HEK293 (cell line): Measurements from ENCODE around the gene BTRC.

Experiments used
- CTCF ChIP-seq: fragments of 450-650 bp; formaldehyde crosslinking; IDR thresholded peaks from 2 replicates; pipeline ENCODE4 v1.5.1; 2016; ENCODE audit warnings: missing biosample characterization, missing genetic modification characterization
- EGR2 ChIP-seq: fragments of 450-650 bp; formaldehyde crosslinking; IDR thresholded peaks from 2 replicates; pipeline ENCODE4 v1.5.1; 2016; ENCODE audit warnings: low read depth, missing biosample characterization, missing genetic modification characterization
- ELK4 ChIP-seq: IDR thresholded peaks from 2 replicates; pipeline ENCODE4 v1.6.1; 2011; ENCODE audit warnings: mild to moderate bottlenecking, low read depth, low read length, borderline replicate concordance
- GLI4 ChIP-seq: fragments of 450-650 bp; formaldehyde crosslinking; IDR thresholded peaks from 2 replicates; pipeline ENCODE4 v1.5.1; 2016; ENCODE audit warnings: missing biosample characterization, missing genetic modification characterization
- GLIS2 ChIP-seq: fragments of 450-650 bp; formaldehyde crosslinking; IDR thresholded peaks from 2 replicates; pipeline ENCODE4 v1.5.1; 2016; ENCODE audit warnings: missing biosample characterization, missing genetic modification characterization
- MYNN ChIP-seq: fragments of 450-650 bp; formaldehyde crosslinking; IDR thresholded peaks from 2 replicates; pipeline ENCODE4 v1.5.1; 2016; ENCODE audit warnings: missing biosample characterization, missing genetic modification characterization, borderline replicate concordance
- SCRT1 ChIP-seq: fragments of 450-650 bp; formaldehyde crosslinking; IDR thresholded peaks from 2 replicates; pipeline ENCODE4 v1.5.1; 2016; ENCODE audit warnings: missing biosample characterization, missing genetic modification characterization, borderline replicate concordance
- SP2 ChIP-seq: fragments of 450-650 bp; formaldehyde crosslinking; IDR thresholded peaks from 2 replicates; pipeline ENCODE4 v1.5.1; 2016; ENCODE audit warnings: missing biosample characterization, missing genetic modification characterization
- SP7 ChIP-seq: fragments of 450-650 bp; formaldehyde crosslinking; IDR thresholded peaks from 2 replicates; pipeline ENCODE4 v1.5.1; 2016; ENCODE audit warnings: missing biosample characterization, missing genetic modification characterization
- YY2 ChIP-seq: fragments of 450-650 bp; formaldehyde crosslinking; IDR thresholded peaks from 2 replicates; pipeline ENCODE4 v1.5.1; 2016; ENCODE audit warnings: missing biosample characterization, missing genetic modification characterization
- ZBTB10 ChIP-seq: fragments of 450-650 bp; formaldehyde crosslinking; IDR thresholded peaks from 2 replicates; pipeline ENCODE4 v1.5.1; 2016; ENCODE audit warnings: missing biosample characterization, missing genetic modification characterization
- ZBTB11 ChIP-seq: fragments of 450-650 bp; formaldehyde crosslinking; conservative IDR thresholded peaks from 2 replicates; pipeline ENCODE4 v1.5.1; 2016; ENCODE audit warnings: low read depth, missing biosample characterization, missing genetic modification characterization
- ZBTB20 ChIP-seq: fragments of 450-650 bp; formaldehyde crosslinking; IDR thresholded peaks from 2 replicates; pipeline ENCODE4 v1.5.1; 2016; ENCODE audit warnings: missing biosample characterization, missing genetic modification characterization
- ZFP3 ChIP-seq: fragments of 450-650 bp; formaldehyde crosslinking; IDR thresholded peaks from 2 replicates; pipeline ENCODE4 v1.5.1; 2016; ENCODE audit warnings: low read depth, missing biosample characterization, missing genetic modification characterization
- ZNF140 ChIP-seq: fragments of 450-650 bp; formaldehyde crosslinking; IDR thresholded peaks from 2 replicates; pipeline ENCODE4 v1.5.1; 2016; ENCODE audit warnings: missing biosample characterization, missing genetic modification characterization
- ZNF146 ChIP-seq: fragments of 450-650 bp; formaldehyde crosslinking; IDR thresholded peaks from 2 replicates; pipeline ENCODE4 v1.5.1; 2016; ENCODE audit warnings: missing biosample characterization, missing genetic modification characterization
- ZNF24 ChIP-seq: fragments of 450-650 bp; formaldehyde crosslinking; IDR thresholded peaks from 2 replicates; pipeline ENCODE4 v1.5.1; 2016; ENCODE audit warnings: missing biosample characterization, missing genetic modification characterization
- ZNF280D ChIP-seq: fragments of 450-650 bp; formaldehyde crosslinking; IDR thresholded peaks from 2 replicates; pipeline ENCODE4 v1.5.1; 2016; ENCODE audit warnings: missing biosample characterization, missing genetic modification characterization
- ZNF510 ChIP-seq: fragments of 450-650 bp; formaldehyde crosslinking; IDR thresholded peaks from 2 replicates; pipeline ENCODE4 v1.5.1; 2018; ENCODE audit warnings: mild to moderate bottlenecking, missing genetic modification characterization, missing biosample characterization; ENCODE audit not compliant: insufficient replicate concordance
- ZNF513 ChIP-seq: fragments of 450-650 bp; IDR thresholded peaks from 2 replicates; pipeline ENCODE4 v1.5.1; 2018; ENCODE audit warnings: missing biosample characterization, missing genetic modification characterization
- ZNF561 ChIP-seq: fragments of 450-650 bp; IDR thresholded peaks from 2 replicates; pipeline ENCODE4 v1.5.1; 2018; ENCODE audit warnings: missing biosample characterization, missing genetic modification characterization, borderline replicate concordance
- ZNF660 ChIP-seq: fragments of 450-650 bp; IDR thresholded peaks from 2 replicates; pipeline ENCODE4 v1.5.1; 2018; ENCODE audit warnings: missing biosample characterization, mild to moderate bottlenecking, missing genetic modification characterization
- ZNF843 ChIP-seq: fragments of 450-650 bp; formaldehyde crosslinking; IDR thresholded peaks from 2 replicates; pipeline ENCODE4 v1.5.1; 2016; ENCODE audit warnings: missing biosample characterization, missing genetic modification characterization
- ZSCAN4 ChIP-seq: fragments of 450-650 bp; formaldehyde crosslinking; IDR thresholded peaks from 2 replicates; pipeline ENCODE4 v1.5.1; 2017; ENCODE audit warnings: missing biosample characterization, missing genetic modification characterization

Gene BTRC

GRCh38 chr10:101485681-101486554 is 132.0 kb downstream of the BTRC start (continued):
- TF ChIP-seq SP7 (tag by site-specific recombination) (peak; percentile 83), ZNF561 (peak; percentile 88), ZNF660 (tag by site-specific recombination) (peak; percentile 87; the same call in 1 of the 2 replicates), CTCF (tag by site-specific recombination) (no peak), ZNF140 (no peak), ZNF146 (tag by site-specific recombination) (no peak), ZBTB20 (tag by site-specific recombination) (peak; percentile 88), ZNF280D (tag by site-specific recombination) (no peak), YY2 (tag by site-specific recombination) (no peak), ZNF513 (no peak), ZNF24 (peak; percentile 85), ZNF843 (peak; percentile 96), ZBTB11 (tag by site-specific recombination) (peak; percentile 31), ZBTB10 (tag by site-specific recombination) (no peak), GLIS2 (tag by site-specific recombination) (no peak), ZSCAN4 (peak; percentile 51), SCRT1 (tag by site-specific recombination) (no peak), ZNF510 (tag by site-specific recombination) (peak; percentile 98), SP2 (tag by site-specific recombination) (no peak), MYNN (tag by site-specific recombination) (no peak), EGR2 (no peak), ZFP3 (no peak), ELK4 (no peak), GLI4 (no peak)
